GM12801 (cell line): ENCODE measurements around the gene PABPC1L2A.
"Not testable (repeated sequence)": the region's sequence is repeated elsewhere in the genome, so short reads cannot be mapped to it uniquely, and the experiment has no call there.

Source experiments
- CTCF ChIP-seq: IDR thresholded peaks from one replicate; pipeline ENCODE4 v1.5.1; 2011; ENCODE audit warnings: control low read depth; ENCODE audit not compliant: insufficient read length; ENCODE audit errors: extremely low read depth

Gene PABPC1L2A

GRCh38 chrX:73079024-73079562 is at the start of gene PABPC1L2A:
Gene PABPC1L2A (minus strand): TSS chrX:73079512. CDS start chrX:73079386, 126 bp downstream.
- TF ChIP-seq CTCF: not testable (repeated sequence)

DNA sequence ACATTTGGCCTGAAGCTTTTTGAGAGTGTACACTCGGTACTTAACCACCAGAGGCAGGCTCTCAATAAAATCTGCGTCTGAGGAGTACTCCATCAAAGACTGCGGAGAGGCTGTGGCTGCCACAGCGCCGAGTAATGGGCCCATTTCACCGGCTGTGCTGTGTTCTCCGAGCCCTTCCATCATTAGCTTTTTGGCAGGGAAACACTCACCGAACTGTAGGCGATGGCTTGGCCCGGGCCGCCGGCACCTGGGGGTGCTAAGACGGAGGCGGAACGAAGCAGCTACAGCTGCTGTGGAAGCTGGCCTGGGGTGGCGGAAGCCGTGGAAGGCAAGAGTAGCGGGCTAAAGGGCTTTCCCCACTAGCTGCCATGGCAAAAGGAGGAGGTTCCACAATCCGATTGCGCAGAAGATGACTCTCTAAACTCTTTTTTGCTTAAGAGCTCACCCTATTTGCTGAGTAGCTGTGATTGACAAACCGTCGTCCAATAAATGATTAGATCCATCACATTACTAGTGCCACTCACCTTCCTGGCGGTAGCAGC is 48.5 kb upstream of the PABPC1L2A start:
- TF ChIP-seq CTCF: no peak

GRCh38 chrX:73126240-73126639 is 46.9 kb upstream of the PABPC1L2A start:
- TF ChIP-seq CTCF: no peak

DNA sequence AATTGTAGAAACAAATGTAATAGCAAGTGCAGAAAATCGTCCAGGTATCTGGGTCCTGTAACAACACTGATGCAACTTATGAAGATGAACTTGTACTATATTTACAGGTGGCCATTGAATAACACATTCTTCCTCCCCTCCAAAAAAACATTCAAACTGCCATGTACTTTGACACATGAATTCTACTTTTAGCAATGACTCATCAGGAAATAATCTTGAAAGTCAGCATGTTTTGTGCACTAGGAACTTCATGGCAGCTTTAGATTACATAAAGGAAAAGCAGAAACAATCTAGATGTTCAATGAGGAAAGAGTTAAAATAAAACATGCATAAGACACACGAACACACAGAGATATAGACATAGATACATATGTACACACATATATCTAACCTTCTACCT is 2.5 kb downstream of the PABPC1L2A start:
- no peak for TF ChIP-seq CTCF

- no peak for TF ChIP-seq CTCF
These were observed 9.8 kb downstream of the PABPC1L2A start for GRCh38 chrX:73069365-73070035.

GRCh38 chrX:73068467-73069364 is 10.6 kb downstream of the PABPC1L2A start:
- no peak for TF ChIP-seq CTCF

- TF ChIP-seq CTCF: no peak
These were observed 50.4 kb downstream of the PABPC1L2A start for GRCh38 chrX:73028876-73029275.
